Prostate gland (tissue), 2 donors: ENCODE data around the gene LIMK1.

Experiments used
- CTCF ChIP-seq, 4 experiments: fragments of 200-600 bp in 2 of 4; fragments of 450-650 bp in 2 of 4; sonication (generic) in 2 of 4; IDR thresholded peaks; 1 replicate in 3 of 4; 2 replicates in 1 of 4; pipeline ENCODE4 v1.5.1; 2016 to 2019; ENCODE audit warnings: antibody characterized with exemption in 4 of 4, mild to moderate bottlenecking in 2 of 4, moderate library complexity in 2 of 4
- POLR2AphosphoS5 ChIP-seq: sonication (generic); formaldehyde crosslinking; IDR thresholded peaks from one replicate; pipeline ENCODE4 v1.6.1; 2017; ENCODE audit warnings: antibody characterized with exemption

DNA sequence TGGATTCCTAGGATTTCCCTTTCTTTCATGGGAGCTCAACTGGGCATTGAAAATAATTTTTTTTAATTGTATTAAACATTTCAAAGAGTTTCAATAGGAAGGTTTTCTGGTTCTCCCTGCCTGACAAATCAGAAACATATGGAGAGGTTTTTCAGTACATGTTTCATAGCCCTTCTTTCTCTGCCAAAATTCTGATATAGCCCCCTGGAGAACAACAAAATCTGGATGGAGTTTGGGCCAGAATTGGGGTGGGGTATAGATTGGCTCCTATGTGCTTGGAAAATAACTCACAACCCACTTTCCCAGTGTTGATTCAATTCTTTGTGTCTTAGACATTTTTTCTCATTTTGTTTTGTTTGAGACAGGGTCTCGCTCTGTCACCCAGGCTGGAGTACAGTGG, 66.0 kb downstream of the LIMK1 start:
- TF ChIP-seq POLR2AphosphoS5 (no peak), CTCF (IDR thresholded peaks at IDR 0.05) (no peak)
